NCI-H2196 (cell line): ENCODE measurements around the gene WSB2.
"Not testable (repeated sequence)": the region's sequence is repeated elsewhere in the genome, so short reads cannot be mapped to it uniquely, and the experiment has no call there.

Source experiments
- DNase-seq: peaks from one replicate; lab custom pipeline; 2025; ENCODE audit not compliant: unreplicated experiment; lab: John Stamatoyannopoulos, UW

Gene WSB2

DNA sequence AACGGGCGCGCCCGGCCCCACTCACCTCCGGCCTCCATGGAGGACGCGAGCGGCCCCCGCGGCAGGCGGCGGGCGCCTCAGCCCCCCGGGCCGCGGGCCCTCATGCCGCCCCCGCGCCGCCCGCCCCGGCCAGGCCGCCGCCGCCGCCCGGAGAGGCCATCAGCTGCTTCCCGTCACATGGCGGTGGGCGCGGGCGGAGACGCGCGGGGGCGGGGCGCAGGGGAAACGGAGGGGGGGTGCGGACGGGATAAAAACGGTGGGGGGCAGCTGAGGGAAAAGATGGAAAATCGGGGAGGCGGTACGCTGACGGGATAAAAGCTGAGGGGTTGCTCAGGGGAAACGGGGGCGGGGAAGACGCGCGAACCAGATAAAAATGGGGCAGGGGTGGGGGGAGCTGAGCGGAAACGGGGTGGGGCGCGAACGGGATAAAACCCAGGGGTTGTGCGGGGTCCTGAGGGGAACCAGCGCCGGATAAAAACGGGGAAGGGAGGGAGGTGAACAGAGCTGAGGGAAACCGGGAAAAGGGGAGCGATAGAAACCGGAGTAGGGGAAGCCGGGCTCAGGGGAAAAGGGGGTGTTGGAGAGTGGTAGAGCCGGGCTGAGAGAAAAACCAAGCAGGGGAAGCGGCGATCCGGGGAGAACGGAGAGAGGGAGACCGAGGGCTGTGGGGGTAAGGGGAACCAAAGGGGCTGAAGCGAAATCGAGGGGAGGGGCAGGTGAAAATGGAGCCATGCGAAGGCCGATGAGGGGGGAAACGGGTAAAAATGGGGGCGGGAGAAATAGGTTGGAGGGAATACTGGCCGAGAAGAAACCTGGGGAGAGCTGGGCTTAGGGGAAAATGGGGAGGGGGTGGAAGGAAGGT is at the start of gene WSB2:
TSS of gene WSB2 (minus strand) at position 169 of the 862 bp plus-strand sequence. CDS start at position 38, 131 bp downstream.
- DNase-seq, result peak; percentile 65

DNA sequence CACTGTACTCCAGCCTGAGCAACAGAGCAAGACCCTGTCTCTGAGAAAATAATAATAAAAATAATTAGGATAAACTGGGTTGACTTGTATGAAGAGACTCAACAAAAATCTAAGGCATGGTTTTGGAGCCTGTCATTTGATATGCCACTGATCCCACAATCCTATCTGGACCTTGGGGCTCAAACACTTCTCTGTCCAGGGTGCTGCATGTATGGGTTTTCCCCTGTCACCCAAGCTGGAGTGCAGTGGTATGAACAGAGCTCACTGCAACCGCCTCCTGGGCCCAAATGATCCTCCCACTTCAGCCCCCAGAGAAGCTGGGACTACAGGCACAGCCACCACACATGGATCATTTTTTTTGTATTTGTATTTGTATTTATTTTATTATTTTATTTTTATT is 48.1 kb upstream of the WSB2 start:
- no peak for DNase-seq

DNA sequence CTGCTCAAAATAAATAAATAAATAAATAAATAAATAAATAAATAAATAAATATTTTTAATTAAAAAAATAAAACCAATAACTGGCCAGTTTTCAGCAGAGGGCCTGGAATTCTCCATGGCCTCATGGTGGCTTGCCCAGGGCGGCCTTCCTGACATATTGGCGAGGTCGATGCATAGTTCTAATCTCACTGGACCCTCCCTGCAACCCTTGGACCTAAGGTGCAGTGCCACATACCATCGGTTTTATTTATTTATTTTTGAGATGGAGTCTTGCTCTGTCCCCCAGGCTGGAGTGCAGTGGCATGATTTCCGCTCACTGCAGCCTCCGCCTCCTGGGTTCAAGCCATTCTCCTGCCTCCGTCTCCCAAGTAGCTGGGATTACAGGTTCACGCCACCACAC is 46.7 kb upstream of the WSB2 start:
- DNase-seq, result no peak

DNA sequence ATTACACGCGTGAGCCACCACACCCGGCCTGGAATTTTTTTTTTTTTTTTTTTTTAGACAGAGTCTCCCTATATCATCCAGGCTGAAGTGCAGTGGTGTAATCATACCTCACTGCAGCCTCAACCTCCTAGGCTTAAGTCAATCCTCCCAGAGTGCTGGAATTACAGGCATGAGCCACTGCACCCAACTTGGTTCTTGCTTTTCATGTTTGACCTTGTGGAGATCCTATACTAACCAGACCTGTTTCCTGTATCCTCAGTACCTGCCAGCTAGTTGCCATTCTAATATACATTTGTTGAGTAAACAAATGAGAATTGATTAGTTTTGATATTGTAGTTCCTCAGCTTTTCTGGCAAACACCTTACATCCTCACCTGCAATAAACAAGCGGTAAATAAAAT is 46.0 kb upstream of the WSB2 start:
- no peak for DNase-seq

DNA sequence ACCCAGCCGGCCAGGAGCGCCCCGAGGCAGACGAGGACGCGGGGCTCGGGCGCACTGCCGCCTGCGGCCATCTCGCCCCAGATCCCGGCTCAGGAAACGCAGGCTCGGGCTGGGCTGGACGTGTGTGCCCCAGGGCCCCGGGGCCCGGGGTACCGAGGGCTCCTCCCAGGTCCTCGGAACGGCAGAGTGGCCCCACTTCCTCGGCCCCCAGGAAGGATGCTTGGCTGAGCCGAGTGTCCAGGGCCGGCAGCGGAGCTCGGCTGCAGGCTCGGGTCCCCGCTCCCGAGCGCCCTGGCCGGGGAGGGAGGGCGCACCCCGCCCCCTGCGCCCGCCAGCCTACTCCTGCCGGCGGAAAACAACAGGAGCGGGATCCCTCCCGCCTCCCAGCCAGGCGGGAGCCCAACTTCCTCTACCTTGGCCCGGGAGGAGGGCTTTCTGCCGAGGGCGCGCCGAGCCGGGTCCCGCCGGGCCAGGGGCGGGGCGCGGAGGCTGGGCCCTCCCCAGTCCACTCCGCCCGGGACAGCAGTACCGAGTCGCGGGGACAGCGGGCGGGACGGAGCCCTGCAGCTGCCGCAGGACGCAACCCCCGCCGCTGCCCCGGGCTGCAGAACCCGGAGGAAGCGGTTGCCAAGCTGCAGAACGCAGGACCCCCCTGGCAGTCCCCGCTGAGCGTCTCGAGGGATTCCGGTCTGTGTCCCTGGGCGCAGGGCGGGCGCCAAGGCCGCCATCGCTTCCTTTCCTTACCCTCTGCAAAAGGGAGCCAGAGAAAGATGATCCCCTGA is 42.8 kb upstream of the WSB2 start, which contains the start of gene VSIG10:
TSS of gene VSIG10 (minus strand) at position 411 of the 782 bp plus-strand sequence. CDS start at position 71, 340 bp downstream.
- DNase-seq, result peak; percentile 71

DNA sequence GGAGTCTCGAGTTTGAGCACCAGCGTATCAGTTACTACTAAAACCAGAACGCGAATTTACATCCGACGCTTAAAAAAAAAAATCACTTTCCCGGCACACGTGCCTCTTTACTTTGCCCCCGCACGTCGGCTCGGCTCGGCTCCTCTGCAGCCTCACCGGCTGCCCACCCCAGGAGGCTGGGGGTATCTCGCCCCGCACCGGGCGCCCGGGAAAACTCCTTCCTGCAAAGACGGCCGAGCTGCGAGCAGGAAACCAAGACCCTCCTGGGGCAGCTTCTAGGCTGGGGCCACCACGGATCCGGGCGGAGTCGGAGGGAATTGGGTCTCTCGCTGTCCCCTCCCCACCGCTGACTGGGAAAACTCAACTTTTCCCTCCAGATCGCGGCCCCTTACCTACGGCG is 42.2 kb upstream of the WSB2 start:
- DNase-seq, result no peak

DNA sequence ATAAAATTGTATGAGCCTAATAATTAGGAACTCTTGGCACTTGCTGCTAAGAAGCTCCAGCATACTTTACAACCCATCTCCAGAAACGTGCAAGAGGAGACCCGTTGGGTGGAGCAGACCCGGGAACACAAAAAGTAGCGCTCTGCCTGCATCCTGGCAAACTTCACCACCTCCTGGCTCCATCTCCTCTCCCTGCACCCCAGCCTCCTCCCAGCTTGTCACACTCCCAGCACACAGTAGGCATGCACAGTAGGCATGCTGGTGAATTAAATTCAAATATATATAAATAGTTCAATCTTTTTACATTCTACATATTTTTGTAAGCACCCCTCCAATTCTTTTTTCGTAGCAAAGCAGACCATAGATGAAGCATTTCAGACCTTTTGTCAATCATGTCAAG is 41.6 kb upstream of the WSB2 start:
- no peak for DNase-seq

DNA sequence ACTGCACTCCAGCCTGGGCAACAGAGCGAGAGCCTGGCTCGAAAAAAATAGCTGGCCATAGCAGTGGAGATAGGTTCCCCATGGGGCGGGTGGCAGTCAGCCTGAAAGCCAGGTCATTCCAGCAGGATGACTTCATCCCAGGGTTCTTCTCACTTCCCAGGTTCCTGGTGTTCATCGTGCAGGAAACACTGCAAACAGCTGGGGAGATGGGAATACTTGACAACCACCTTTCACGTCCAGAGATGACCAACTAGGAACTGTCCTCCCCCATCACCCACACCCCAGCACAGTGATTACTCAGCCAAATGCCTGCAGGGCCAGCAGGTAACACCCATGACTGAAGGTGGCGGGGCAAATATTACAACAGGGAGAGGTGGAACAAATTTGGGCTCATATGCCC is 41.1 kb upstream of the WSB2 start:
- DNase-seq, result no peak

DNA sequence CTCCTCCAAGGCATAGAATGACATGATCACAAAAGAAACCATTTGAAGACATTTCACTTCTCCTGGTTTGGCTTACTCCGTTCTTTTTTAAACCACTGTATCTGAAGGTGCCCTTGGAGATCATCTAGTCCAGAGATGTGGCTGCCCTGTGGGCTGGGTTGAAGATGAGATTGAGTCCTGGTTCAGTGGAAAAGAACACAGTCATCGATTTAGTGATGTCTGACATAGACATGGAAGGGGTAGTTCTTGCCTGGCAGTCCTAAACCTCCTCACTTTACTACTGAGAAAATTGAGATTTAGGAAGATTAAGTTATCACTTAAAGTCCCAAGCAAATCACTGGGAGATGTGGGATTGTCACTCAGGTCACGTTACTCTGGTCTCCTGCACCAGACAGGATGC is 40.1 kb upstream of the WSB2 start:
- no peak for DNase-seq

DNA sequence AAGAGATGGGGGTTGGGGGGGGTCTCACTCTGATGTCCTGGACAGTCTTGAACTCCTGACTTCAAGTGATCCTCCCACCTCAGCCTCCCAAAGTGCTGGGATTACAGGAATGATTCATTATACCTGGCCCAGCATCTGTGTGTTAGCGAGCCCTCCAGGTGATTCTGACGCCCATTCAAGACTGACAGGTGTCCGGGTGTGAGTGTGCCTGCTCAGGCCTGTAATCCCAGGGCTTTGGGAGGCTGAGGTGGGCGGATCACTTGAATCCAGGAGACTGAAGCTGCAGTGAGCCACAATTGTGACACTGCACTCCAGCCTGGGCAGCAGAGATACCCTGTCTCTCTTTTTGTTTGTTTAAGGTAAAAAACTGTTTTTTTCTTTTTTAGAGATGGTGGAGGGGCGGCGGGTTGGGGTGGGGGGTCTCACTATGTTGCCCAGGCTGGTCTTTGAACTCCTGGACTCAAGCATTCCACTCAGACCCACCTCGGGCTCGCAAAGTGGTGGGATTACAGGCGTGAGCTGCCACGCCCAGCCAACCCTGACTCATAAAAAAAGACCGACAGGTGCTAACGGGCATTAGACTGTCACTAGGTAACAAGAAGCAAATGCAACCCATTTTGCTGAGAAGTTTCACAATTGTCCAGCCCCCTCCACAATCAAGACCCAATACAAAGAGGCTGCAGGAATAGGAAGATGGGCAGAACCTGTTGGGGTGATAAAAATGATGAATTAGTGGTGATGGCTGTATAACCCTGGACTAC is 38.1 kb upstream of the WSB2 start:
- DNase-seq, result no peak

DNA sequence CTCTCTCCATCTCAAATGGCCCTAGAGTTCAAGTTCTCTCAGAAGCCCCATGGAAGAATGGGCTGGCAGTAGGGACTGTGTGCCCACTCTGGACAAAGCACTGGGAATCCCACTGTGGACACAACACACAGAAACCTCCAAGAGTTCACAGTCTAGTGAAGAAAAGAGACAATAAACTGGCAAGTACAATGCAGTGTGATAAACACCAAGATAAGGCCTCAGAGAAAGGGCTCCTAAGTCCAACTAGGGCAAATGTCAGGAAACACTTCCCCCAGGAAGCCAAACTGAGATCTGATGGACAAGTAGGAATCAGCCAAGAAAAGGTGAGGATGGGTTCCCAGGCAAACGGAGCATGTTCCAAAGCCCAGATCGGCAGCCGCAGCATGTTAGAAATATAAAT is 37.4 kb upstream of the WSB2 start:
- no peak for DNase-seq

DNA sequence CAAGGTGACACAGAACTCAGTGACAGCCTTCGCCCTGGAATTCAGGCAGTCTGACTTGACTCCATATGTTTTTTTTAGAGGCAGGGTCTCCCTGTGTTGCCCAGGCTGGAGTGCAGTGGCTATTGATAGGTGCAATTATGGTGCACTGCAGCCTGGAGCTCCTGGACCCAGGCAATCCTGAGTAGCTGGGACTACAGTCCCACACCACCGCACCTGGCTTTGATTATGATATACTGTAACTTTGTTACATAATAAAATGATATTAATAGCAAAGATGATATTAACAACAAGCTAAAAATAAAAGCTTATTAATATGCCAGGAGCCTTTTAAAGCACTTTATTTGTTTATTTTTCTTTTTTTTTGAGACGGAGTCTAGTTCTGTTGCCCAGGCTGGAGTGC is 33.1 kb upstream of the WSB2 start:
- DNase-seq, result no peak

DNA sequence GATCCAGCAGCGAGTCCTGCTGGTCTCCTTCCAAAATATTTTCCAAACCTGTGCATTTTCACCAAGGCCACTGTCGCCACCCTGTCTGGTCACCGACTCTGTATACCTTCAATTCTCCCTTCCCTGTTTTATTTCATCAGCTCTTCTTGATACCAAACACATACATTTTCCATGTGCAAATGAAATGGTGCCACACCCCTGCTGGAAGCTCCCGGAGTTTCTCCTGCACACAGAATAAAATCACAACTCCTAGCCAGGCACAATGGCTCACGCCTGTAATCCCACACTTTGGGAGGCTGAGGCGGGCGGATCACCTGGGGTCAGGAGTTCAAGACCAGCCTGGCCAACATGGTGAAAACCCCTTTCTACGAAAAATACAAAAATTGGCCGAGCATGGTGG is 28.8 kb upstream of the WSB2 start:
- DNase-seq, result no peak

DNA sequence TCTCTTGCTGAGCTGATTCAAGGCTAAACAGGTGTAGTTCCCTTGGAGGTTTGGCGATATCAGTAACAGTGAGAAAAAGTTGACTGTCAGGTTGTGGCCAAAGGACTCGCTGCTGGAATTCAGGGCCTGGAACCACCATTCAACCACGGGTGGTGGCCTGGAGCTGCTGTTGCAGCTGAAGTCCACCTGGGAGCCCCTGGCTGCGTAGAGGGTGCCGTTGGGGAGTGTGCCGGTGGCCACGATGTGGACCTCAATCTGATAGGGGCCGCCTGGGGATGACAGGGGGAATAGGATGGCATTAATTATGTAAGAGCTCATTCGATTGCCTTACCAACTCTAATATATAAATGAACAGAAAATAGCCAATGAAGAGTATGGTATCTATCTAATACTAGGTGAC is 21.2 kb upstream of the WSB2 start:
- no peak for DNase-seq

DNA sequence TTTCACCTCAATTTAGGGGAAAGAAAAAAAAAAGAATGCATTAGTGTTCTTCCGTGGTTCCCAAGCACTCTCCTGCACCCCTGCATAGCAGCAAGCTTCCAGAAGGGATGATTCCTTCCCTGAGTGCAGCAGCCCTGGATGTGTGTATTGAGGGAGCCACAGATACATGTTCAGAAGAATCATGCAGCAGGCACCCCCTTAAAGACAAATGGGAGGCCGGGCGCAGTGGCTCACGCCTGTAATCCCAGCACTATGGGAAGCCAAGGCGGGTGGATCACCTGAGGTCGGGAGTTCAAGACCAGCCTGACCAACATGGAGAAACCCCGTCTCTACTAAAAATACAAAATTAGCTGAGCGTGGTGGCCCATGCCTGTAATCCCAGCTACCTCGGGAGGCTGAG is 20.5 kb upstream of the WSB2 start:
- DNase-seq, result not testable (repeated sequence)

DNA sequence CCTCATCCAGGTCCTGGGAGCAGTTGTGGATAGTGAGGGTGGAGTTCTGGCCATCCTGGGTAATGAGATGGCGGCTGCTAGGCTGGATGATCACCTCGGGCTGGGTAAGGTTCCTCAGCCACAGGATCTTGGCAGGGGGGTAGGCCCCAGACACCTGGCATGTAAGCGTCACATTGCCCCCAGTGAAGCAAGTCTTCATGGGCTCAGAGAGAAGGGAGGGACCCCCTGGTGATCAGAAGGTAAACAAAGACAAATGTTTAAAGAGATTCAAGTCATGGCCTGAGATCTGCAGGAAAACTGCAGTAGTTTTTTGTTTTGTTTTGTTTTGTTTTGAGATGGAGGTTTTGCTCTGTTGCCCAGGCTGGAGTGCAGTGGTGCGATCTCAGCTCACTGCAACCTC is 12.8 kb upstream of the WSB2 start:
- no peak for DNase-seq

DNA sequence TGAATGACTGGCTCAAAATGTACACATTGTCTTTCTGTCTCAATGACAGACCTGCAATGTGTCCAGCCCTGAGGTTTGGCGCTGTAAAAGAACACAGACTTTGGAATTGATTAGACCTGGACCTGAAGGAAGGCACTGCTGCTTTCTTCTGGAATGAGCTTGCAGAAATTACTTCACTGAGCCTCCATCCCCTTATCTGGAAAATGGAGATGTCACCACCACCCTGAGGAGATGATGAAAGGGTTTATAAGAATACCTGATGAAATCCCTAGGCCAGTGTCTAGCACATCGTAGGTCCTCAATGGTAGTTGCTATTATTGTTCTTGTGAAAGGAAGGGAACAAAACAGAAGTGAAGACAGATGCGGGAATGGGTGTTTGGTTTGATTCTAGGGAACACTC is 9.7 kb upstream of the WSB2 start:
- no peak for DNase-seq

DNA sequence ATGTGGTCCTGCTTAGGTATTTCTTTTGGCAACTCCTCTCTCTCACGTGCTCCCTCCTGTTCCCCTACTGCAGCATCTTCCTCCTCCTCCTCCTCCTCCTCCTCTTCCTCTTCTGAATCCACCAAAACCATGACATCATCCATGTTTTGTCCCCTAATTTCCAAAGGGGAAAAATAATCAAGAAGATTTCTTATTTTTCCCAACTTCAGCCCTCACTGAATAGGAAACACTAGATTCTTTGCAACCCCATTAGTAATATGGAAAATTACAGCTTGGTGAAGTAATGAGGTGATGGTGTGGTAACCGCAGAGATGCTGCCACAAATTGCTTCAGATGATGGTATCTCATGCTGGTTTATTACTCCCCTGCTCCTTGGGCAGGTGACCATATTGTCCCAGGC is 7.5 kb upstream of the WSB2 start:
- no peak for DNase-seq

DNA sequence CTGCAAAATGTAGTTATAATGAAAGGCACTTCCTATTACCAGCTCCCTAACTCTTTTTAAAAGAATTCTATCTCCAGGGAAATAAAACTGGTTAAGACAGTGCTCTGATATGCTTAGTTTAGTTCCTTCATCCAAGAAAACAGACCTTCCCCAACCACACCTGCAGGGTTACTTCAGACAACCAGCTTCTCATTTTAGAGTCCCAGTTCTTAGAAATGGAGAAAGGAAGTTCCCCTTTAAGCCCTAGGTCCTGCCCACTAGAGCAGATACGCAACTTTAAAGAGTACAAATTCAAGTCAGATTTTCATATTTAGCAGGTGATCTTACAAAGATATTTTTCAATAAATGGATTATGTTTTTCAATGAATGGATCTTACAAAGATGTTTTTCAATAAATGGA is 4.4 kb upstream of the WSB2 start:
- no peak for DNase-seq

DNA sequence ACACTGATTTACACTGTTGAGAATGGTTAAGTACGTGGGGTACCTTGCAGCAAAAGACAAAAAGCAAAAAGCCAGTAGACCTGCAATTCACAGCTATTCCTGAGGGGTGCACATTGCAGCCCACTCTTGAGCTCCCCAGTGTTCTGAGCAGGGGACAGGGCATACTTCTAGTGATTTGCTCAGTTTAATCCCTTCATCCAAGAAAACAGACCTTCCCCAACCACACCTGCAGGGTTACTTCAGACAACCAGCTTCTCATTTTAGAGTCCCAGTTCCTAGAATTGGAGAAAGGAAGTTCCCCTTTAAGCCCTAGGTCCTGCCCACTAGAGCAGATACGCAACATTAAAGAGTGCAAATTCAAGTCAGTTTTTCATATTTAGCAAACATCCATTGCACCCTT is 3.6 kb upstream of the WSB2 start:
- no peak for DNase-seq

DNA sequence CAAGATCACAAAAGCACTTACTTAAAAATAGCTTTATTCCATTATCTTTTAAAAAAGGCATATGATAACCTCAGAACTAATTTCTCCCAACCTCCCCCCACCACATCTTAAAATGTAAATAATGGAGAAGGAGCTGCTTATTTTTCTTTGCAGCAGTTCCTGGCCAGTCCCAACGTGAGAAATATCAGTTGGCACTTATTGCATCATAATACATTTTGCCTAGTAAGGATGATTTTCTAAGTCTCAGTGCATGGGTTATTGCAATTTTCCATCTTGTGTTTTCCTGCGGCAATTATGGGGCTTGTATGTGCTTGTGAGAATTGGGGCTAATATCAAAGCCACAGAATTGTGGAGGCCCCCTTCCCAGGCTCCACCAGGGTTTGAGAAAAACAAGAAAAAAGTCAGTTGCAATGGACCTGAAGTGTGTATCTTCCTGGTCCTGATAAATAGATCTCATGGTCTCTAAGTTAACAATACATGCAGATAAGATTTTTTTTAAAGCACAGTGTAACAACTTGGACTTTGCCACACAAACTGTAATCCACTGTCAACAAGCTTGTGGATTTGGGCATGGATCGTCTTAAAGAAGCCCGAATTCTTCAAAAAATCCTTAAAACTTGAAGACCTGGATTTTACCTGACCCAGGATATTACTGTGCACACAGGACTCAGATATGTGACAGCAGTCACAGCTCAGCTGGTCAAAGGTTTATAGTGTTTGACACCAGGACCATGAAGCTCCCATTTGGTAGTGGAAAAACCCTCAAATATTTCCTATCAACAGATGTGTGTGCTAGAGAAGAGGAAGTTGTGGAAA is 2.8 kb upstream of the WSB2 start:
- DNase-seq, result no peak
